Endothelial cell of umbilical vein (primary cell): ENCODE results near the gene CTNNB1. TPM values are rescaled to one million over a fixed set of nuclear protein-coding genes. Genes with fewer than 3 reads are reported as not detected.

Experiments used
- BruUV-seq: library from RNA; stranded (reverse); fragments of 400-500 nt; replicated peaks from 2 replicates; lab custom pipeline; 2021; lab: Mats Ljungman, UMichigan
- CTCF ChIA-PET: fragments of 300-600, 350-600 bp; sonication (Branson Sonifier 250); formaldehyde crosslinking; loops from one replicate; lab custom pipeline; 2021; ENCODE audit warnings: antibody characterized with exemption, inconsistent platforms; lab: Charles Lee
- POLR2A ChIA-PET: fragments of 300-600, 350-600 bp; sonication (Branson Sonifier 250); formaldehyde crosslinking; loops from one replicate; lab custom pipeline; 2021; ENCODE audit warnings: antibody characterized with exemption, inconsistent platforms; lab: Charles Lee
- DNase-seq: peaks from one replicate; pipeline ENCODE4 v3.0.0-alpha.2; 2011; ENCODE audit warnings: low read depth, low spot score
- FAIRE-seq: peaks from 2 replicates; lab custom pipeline; 2011; peaks lifted over from hg19 to GRCh38; lab: Jason Lieb, UNC
- H2AFZ ChIP-seq: 2 replicates; pipeline ENCODE4 v1.6.0; 2012; ENCODE audit warnings: low read depth, low read length, control low read depth, inconsistent platforms
- H3K27ac ChIP-seq: 2 replicates; pipeline ENCODE4 v1.5.1; 2011; ENCODE audit warnings: low read depth, mild to moderate bottlenecking, control low read depth, low read length, moderate library complexity; ENCODE audit not compliant: insufficient read depth
- H3K27me3 ChIP-seq, 2 experiments: 2 replicates each; pipeline versions ENCODE4 v1.6.0 to v1.6.1; 2011; ENCODE audit warnings: low read length in 2 of 2, mixed read lengths in 1 of 2; ENCODE audit not compliant: control insufficient read depth in 2 of 2, insufficient read depth in 2 of 2
- H3K36me3 ChIP-seq, 2 experiments: 2 replicates in 1 of 2; 3 replicates in 1 of 2; pipeline ENCODE4 v1.5.1; 2011; ENCODE audit warnings: low read length in 2 of 2, mild to moderate bottlenecking in 1 of 2, moderate library complexity in 1 of 2; ENCODE audit not compliant: control insufficient read depth in 2 of 2, insufficient read depth in 2 of 2; ENCODE audit errors: extremely low read depth in 1 of 2
- H3K4me1 ChIP-seq: 3 replicates; pipeline ENCODE4 v1.5.1; 2011; ENCODE audit warnings: mild to moderate bottlenecking, low read length; ENCODE audit not compliant: control insufficient read depth, insufficient read depth; ENCODE audit errors: extremely low read depth
- H3K4me2 ChIP-seq: 2 replicates; pipeline ENCODE4 v1.6.1; 2011; ENCODE audit warnings: low read length, control low read depth, mixed read lengths; ENCODE audit not compliant: insufficient read depth
- H3K4me3 ChIP-seq, 3 experiments: fragments of 200-600 bp in 1 of 3; sonication (generic), shearing (Covaris generic) in 1 of 3; replicated peaks in 1 of 3; 2 replicates each; pipeline ENCODE4 v1.5.1; 2011 to 2016; ENCODE audit warnings: control low read depth in 3 of 3, low read length in 3 of 3, mild to moderate bottlenecking in 2 of 3, inconsistent platforms in 1 of 3, low read depth in 1 of 3, moderate library complexity in 1 of 3; ENCODE audit not compliant: insufficient read depth in 1 of 3
- H3K79me2 ChIP-seq: 2 replicates; pipeline ENCODE4 v1.6.0; 2012; ENCODE audit warnings: low read length, inconsistent platforms; ENCODE audit not compliant: control insufficient read depth, insufficient read depth
- H3K9ac ChIP-seq: replicated peaks from 2 replicates; pipeline ENCODE3; 2011; ENCODE audit warnings: low read length, control low read depth; ENCODE audit not compliant: insufficient read depth; ENCODE audit errors: extremely low read depth
- H3K9me1 ChIP-seq: replicated peaks from 3 replicates; pipeline ENCODE4 v1.6.0; 2011; ENCODE audit warnings: mild to moderate bottlenecking, low read length; ENCODE audit not compliant: control insufficient read depth, insufficient read depth; ENCODE audit errors: extremely low read depth
- H3K9me3 ChIP-seq: replicated peaks from 2 replicates; pipeline ENCODE4 v1.5.1; 2012; ENCODE audit warnings: low read length, inconsistent platforms; ENCODE audit not compliant: control insufficient read depth, insufficient read depth
- H4K20me1 ChIP-seq: replicated peaks from 2 replicates; pipeline ENCODE3; 2011; ENCODE audit warnings: mild to moderate bottlenecking, low read length; ENCODE audit not compliant: control insufficient read depth, insufficient read depth; ENCODE audit errors: extremely low read depth
- EZH2 ChIP-seq: IDR thresholded peaks from 2 replicates; pipeline ENCODE4 v1.6.1; 2012; ENCODE audit warnings: borderline replicate concordance, low read depth, mild to moderate bottlenecking, moderate library complexity, low read length, inconsistent platforms; ENCODE audit not compliant: severe bottlenecking
- FOS ChIP-seq: IDR thresholded peaks from 2 replicates; pipeline ENCODE4 v1.6.1; 2011; ENCODE audit warnings: mild to moderate bottlenecking, low read length, moderate library complexity, borderline replicate concordance; ENCODE audit not compliant: insufficient read depth
- GATA2 ChIP-seq: IDR thresholded peaks from 2 replicates; pipeline ENCODE4 v1.7.0; 2011; ENCODE audit warnings: low read depth, mild to moderate bottlenecking, moderate library complexity, mixed read lengths, low read length; ENCODE audit not compliant: insufficient read length, insufficient read depth
- JUN ChIP-seq: IDR thresholded peaks from 2 replicates; pipeline ENCODE4 v1.6.1; 2011; ENCODE audit warnings: borderline replicate concordance, low read depth; ENCODE audit not compliant: insufficient read length, insufficient read depth
- MYC ChIP-seq: IDR thresholded peaks from one replicate; pipeline ENCODE4 v1.6.1; 2011; ENCODE audit warnings: mild to moderate bottlenecking, low read depth, low read length
- POLR2A ChIP-seq: IDR thresholded peaks from 2 replicates; pipeline ENCODE4 v1.6.1; 2012; ENCODE audit warnings: low read depth, mild to moderate bottlenecking, control low read depth, low read length
- dilution Hi-C: fragments of 300-500 bp; cut with MboI; formaldehyde crosslinking; loops from one replicate; pipeline ENCODE4 v1.15.0; 2019; ENCODE audit warnings: low sequenced_read_pairs; ENCODE audit not compliant: extremely low pct_ligation_motif_present
- intact Hi-C: fragments of 100-400 bp; cut with micrococcal nuclease; formaldehyde crosslinking; loops from one replicate; pipeline ENCODE4 v1.10.0; 2022
- polyA plus RNA-seq, 4 experiments: library from polyadenylated mRNA; depleted of rRNA in 3 of 4; stranded (reverse) in 3 of 4; unstranded in 1 of 4; fragments of >200 nt; gene quantifications; 2 replicates each; pipeline versions ENCODE4 v1.2.1 to v1.2.3, GENCODE V29; 2011 to 2012; ENCODE audit warnings: missing spikeins in 1 of 4
- total RNA-seq: library from RNA; stranded (reverse); gene quantifications from 2 replicates; pipeline ENCODE4 v1.2.3, GENCODE V29; 2021
- TF ChIP-seq, protein P1 (sequence below): IDR thresholded peaks from 2 replicates; pipeline ENCODE4 v1.6.1; 2011; ENCODE audit not compliant: insufficient read depth, insufficient read length
- TF ChIP-seq, protein P2 (sequence below), 2 donors: IDR thresholded peaks; 1 replicate in 1 of 2; 2 replicates in 1 of 2; pipeline ENCODE4 v1.5.1; 2011; ENCODE audit warnings: low read length in 2 of 2, mild to moderate bottlenecking in 2 of 2, moderate library complexity in 2 of 2, control low read depth in 1 of 2, inconsistent platforms in 1 of 2, low read depth in 1 of 2; ENCODE audit not compliant: insufficient read depth in 1 of 2; ENCODE audit errors: extremely low read depth in 1 of 2

Gene CTNNB1
- total and polyA plus RNA-seq, 2 donors (not counting 3 experiments of a cell fraction or from before 2014, with no cell fraction given) = 513 to 906 TPM

DNA sequence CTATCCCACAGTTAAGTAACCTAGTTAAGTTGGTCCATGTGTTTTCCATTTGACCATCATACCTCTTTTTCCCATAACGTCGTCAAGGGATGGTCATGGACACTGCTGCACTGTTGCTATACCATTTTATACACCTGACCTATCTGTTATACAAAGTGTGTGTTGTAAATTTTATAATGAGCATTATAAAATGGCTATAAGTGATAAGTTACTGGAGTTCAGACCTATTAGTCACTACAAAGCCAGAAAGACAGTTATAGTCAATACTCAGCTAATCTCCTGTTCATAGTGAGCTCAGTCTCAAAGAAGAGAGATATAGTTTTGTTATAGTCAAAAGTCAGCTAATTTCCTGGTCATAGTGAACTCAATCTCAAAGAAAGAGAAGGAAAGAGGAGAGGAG, 18.9 kb upstream of the CTNNB1 start:
- intact Hi-C loops = no loop called here
- H2AFZ ChIP-seq = no peak overlapping the region
- no peak overlapping the region for H3K4me2 ChIP-seq
- no peaks in the 10 kb centered on the region for H3K4me1 ChIP-seq
- no peak for DNase-seq
- no peak for FAIRE-seq
- H4K20me1 ChIP-seq = no peaks in the 10 kb centered on the region
- TF ChIP-seq POLR2A = no peak
- TF ChIP-seq JUN = no peak
- H3K27ac ChIP-seq = no peak overlapping the region
- CTCF ChIA-PET = no interaction called here
- H3K9ac ChIP-seq = no peak overlapping the region
- H3K9me1 ChIP-seq = no peaks in the 10 kb centered on the region
- no peaks in the 10 kb centered on the region for H3K79me2 ChIP-seq
- no peak overlapping the region for H3K4me3 ChIP-seq
- dilution Hi-C loops = no loop called here
- BruUV-seq = no TSS peak
- no peaks in the 10 kb centered on the region for H3K36me3 ChIP-seq
- POLR2A ChIA-PET = no interaction called here
- H3K27me3 ChIP-seq = peaks cover 11 to 20% of the 10 kb centered on the region in 2 experiments
- no peaks in the 10 kb centered on the region for H3K9me3 ChIP-seq

DNA sequence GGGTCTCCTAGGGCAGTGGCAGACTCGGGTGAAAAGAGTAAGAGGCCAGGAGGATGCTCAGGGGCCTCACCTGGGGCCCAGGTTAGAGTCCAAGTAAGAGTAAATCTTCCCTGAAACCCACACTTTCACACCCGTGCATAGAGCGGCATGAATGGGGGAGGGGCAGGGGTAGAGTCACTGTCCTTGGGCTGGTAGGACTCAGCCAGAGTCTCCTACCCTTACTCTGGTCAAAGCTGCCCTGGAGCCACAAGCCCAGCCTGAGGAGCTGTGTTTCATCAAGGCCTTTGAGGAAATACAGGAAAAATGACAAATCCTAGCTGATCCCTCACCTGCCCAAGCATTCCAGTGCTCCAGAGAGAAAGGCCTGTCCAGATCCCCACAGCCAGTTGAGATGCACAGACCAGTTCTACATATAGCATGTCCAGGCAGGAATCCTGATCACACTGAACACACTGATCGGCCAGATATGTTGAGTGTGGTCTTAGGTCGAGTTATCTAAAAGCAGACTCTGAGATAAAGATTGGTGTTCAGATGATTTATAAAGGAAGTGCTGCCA, 16.7 kb upstream of the CTNNB1 start:
- H3K36me3 ChIP-seq = no peaks in the 10 kb centered on the region
- H3K4me1 ChIP-seq = no peaks in the 10 kb centered on the region
- dilution Hi-C loops (no loop called here), intact Hi-C loops (no loop called here)
- no peaks in the 10 kb centered on the region for H3K79me2 ChIP-seq
- H3K9ac ChIP-seq = no peak overlapping the region
- ChIA-PET POLR2A (no interaction called here), CTCF (no interaction called here)
- no peaks in the 10 kb centered on the region for H3K9me1 ChIP-seq
- H3K27me3 ChIP-seq = peaks cover 5 to 18% of the 10 kb centered on the region in 2 experiments
- H3K9me3 ChIP-seq = no peaks in the 10 kb centered on the region
- no peak overlapping the region for H2AFZ ChIP-seq
- no peak for DNase-seq
- no peaks in the 10 kb centered on the region for H4K20me1 ChIP-seq
- no peak overlapping the region for H3K4me3 ChIP-seq
- BruUV-seq = no TSS peak
- H3K27ac ChIP-seq = no peak overlapping the region
- FAIRE-seq = no peak
- no peak overlapping the region for H3K4me2 ChIP-seq
- TF ChIP-seq FOS (no peak), EZH2 (no peak), MYC (no peak), GATA2 (no peak)
- TF ChIP-seq, protein P1, sequence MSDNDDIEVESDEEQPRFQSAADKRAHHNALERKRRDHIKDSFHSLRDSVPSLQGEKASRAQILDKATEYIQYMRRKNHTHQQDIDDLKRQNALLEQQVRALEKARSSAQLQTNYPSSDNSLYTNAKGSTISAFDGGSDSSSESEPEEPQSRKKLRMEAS = no peak
- TF ChIP-seq, protein P2, sequence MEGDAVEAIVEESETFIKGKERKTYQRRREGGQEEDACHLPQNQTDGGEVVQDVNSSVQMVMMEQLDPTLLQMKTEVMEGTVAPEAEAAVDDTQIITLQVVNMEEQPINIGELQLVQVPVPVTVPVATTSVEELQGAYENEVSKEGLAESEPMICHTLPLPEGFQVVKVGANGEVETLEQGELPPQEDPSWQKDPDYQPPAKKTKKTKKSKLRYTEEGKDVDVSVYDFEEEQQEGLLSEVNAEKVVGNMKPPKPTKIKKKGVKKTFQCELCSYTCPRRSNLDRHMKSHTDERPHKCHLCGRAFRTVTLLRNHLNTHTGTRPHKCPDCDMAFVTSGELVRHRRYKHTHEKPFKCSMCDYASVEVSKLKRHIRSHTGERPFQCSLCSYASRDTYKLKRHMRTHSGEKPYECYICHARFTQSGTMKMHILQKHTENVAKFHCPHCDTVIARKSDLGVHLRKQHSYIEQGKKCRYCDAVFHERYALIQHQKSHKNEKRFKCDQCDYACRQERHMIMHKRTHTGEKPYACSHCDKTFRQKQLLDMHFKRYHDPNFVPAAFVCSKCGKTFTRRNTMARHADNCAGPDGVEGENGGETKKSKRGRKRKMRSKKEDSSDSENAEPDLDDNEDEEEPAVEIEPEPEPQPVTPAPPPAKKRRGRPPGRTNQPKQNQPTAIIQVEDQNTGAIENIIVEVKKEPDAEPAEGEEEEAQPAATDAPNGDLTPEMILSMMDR (IDR thresholded peaks at IDR 0.05; ENCODE audit: extremely low read depth in 1 of 2, insufficient read depth in 1 of 2, low read depth in 1 of 2, low read length in 2 of 2) = no peak
